Renal cortical epithelial cell (primary cell): ENCODE results near the gene SELENOI. TPM values are rescaled to one million over a fixed set of nuclear protein-coding genes. Genes with fewer than 3 reads are reported as not detected.
"Not testable (repeated sequence)": the region's sequence is repeated elsewhere in the genome, so short reads cannot be mapped to it uniquely, and the experiment has no call there.

Experiments used
- DNase-seq: peaks from one replicate; pipeline ENCODE4 v3.0.0-alpha.2; 2011; ENCODE audit warnings: low read depth
- total RNA-seq: library from RNA; depleted of rRNA; stranded (reverse); fragments of >200 nt; gene quantifications from 2 replicates; pipeline ENCODE4 v1.2.3, GENCODE V29; 2014

SELENOI gene
- total RNA-seq, 1 donor from 2014 or later: 21.4 TPM

- DNase-seq: peak; percentile 43
Observed at GRCh38 chr2:26326514-26326913, 19.4 kb upstream of the SELENOI start.

- DNase-seq: peak; percentile 51
Observed at GRCh38 chr2:26327291-26328272, 18.4 kb upstream of the SELENOI start.

GRCh38 chr2:26329083-26329482, 16.9 kb upstream of the SELENOI start:
- not testable (repeated sequence) for DNase-seq

DNA sequence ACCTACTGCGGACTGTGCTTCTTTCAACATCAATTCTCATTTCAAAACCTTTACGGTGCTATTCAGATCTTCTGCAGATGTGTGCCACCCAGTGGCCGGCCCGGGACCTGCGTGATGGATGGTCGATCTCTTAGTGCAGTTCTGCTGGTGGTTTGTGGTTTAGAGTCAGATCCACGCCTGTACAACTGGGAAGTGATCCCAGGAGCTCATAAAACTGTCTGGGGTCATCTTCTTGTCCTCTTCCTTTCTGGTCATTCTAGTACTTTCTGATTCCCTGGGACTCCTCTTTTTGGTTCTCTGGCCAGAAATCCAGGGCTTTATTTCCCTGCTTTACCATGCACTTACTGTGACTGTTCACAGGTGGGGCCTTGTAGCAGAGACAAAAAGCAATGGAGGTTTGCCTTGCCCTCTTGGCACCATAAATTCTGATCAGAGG, 15.8 kb upstream of the SELENOI start:
- DNase-seq: peak; percentile 78

DNA sequence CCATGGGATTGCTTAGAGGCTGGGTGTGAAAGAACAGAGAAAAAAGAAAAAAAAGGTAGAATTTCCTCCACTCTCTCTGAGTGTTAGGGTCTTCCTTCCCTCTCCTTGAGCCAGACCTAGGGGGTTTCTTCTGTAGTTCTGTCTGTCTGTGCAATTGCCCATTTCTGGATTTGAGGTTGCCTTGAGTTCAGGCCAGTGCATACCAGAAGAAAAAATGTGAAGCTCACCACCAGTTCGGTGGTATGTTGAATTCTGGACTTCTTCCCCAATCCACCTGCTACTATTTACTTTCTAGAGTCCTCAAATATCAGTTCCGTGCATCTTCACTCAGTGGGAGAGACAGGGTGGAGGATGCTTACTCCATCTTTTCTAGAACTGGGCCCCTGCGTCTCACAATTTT, 15.3 kb upstream of the SELENOI start:
- DNase-seq: no peak

GRCh38 chr2:26331321-26331720, 14.6 kb upstream of the SELENOI start:
- not testable (repeated sequence) for DNase-seq

DNA sequence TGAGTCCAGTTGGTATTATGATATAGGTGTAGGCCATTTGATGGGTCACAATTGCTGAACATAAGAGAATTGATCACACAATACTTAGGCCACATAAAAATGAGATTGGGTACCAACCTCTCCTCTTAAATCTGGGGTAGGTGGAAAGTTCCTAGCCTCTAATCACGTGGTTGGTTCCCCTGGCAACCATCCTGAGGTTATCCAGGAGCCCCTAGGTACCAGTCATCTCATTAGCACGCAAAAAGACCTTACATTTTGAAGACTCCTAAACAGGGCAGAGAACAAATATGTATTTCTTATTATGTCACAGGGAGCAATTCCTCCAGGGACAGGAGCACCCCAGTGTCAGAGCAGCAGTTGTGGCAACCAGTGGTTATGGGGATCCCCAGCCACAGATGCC, 12.7 kb upstream of the SELENOI start:
- DNase-seq: peak; percentile 70

- DNase-seq: no peak
Observed at GRCh38 chr2:26335231-26335630, 10.7 kb upstream of the SELENOI start.

DNA sequence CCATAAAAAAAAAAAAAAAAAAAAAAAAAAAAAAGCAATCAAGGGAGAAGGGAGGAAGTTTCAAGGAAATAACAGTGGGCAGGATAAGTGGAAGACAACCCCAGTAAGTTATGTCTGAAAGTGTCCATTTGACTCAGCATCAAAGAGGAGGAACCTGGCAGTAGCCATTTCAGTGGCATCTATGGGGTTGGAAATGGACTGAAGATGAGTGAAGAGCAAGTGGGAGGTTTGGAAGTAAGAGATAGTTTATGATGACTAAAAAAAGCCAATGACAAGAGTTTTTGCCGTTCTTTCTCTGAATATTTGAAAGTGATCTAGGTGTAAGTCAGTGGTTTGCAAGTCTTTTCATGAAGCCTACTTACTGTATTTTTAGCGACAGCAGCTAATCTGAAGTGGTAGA, 9.2 kb upstream of the SELENOI start:
- DNase-seq: no peak

DNA sequence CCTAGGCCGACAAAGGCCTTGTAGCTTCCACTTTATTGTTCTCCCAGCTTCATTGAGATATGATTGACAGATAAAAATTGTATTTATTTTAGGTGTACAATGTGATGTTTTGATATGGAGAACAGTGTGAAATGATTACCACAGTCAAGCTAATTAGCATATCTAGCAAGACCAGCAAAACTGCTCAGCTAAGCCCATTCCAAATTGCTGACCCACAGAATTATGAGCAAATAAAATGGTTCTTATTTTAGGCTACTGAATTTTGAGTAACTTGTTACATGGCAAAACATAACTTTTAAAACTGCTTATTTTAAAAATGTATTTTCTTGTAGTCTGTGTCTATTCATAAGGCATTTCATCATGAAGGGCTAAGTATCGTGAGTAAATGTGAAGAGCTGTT, 8.6 kb upstream of the SELENOI start:
- DNase-seq: no peak

DNA sequence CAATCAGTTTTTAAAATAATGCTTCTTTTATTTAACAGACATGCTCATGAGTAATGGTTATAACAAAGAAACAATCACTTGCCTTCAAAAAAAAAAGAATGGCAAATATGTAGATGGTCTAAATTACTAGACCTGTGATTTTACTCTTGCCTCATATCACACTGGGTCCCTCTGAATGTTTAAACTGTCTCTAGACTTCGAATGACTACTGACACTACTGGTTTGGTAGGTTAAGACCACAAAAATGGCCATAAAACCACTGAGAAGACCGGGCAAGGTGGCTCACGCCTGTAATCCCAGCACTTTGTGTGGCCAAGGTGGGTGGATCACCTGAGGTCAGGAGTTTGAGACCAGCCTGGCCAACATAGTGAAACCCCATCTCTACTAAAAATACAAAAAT, 5.1 kb upstream of the SELENOI start:
- DNase-seq: no peak

DNA sequence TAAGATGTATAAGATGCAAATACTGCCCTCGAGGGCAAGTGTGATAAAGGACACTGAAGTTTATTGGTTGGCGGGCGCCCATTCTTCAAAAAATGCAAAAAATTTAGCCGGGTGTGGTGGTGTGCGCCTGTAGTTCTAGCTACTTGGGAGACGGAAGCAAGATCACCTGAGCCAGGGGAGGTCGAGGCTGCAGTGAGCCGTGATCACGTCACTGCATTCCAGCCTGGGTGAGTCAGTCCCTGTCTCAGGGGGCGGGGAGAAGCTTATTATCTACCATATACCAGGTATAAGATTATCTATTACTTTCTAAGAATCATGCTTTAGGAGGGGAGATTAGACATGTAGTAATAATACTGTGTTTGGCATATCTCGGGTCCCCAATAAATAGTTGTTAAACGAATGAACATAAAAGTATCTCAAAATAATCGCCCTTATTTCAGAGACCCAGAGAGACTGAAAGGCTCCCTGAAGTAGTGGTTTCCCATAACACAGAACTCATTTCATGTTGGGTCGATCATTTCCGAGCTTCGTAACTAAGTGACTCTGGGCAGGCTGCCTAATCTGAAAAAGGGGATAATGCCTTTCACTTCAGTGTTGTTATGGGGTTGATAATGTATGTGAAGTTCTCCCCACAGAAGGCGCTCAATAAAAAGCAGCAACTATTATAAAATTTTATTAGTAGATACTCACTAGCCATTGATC, 1.2 kb upstream of the SELENOI start:
- peak; percentile 72 for DNase-seq

- no peak for DNase-seq
Observed at GRCh38 chr2:26345283-26345544, 729 bp upstream of the SELENOI start.

DNA sequence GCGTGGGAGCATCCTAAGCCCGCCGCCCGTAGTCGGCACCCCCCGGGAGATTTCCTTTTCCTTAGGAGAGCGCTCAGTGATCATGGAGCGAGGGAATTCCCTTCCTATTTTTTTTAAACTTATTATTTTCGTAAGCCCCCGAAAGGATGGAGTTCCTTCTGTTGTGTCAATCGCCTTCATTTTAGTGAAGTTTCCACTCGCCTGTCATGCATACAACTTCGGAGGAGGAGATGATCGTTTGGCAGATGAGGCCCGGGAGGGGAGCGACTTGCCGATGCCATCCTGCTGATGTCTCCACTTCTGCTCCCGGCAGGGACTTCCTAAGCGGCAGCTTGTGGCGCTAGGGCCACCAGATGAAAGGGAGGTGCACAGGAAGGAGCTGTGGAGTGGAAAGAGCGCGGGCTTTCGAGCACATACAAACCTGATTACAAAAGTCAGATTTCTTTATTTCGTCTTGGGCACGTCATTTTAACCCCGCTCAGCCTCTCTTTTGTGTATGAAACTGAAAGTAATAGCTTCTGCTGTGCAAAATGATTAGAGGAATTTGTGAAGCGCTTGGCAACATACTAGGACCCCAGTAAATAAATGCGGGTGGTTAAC, 611 bp downstream of the SELENOI start, which contains the start of gene ADGRF3:
TSS of gene ADGRF3 (minus strand) at position 336 of the 600 bp plus-strand sequence. CDS start 555 bp downstream, outside the sequence.
- DNase-seq: peak; percentile 27

DNA sequence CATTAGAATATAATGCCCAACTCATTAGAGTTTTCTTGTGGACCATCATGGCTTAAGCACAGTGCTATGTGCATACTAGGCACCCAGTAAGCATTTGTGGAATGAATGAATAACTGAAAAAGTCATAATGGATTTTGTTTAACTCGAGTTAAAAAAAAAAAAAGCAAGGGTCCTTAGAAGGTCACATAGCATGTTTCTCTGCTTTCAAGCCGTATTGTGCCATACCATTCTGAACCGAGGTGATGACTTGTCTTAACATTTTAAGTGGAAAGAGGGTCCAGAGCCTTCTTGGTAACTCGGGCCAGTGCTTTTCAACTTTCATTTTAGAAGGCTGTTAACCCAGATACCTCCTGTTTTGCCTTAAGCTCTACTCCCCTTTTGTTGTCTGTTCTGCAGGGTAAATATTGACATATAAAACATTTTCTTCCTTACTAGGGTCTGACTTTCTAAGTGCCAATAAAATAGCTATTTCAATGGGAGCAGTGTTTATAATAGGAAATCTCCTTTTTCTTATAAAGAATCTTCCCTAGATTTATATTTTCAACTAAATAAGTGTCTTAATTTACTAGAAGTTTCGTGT, 1.4 kb downstream of the SELENOI start:
- DNase-seq: peak; percentile 45

GRCh38 chr2:26349690-26350089, 3.7 kb downstream of the SELENOI start:
- DNase-seq: no peak

DNA sequence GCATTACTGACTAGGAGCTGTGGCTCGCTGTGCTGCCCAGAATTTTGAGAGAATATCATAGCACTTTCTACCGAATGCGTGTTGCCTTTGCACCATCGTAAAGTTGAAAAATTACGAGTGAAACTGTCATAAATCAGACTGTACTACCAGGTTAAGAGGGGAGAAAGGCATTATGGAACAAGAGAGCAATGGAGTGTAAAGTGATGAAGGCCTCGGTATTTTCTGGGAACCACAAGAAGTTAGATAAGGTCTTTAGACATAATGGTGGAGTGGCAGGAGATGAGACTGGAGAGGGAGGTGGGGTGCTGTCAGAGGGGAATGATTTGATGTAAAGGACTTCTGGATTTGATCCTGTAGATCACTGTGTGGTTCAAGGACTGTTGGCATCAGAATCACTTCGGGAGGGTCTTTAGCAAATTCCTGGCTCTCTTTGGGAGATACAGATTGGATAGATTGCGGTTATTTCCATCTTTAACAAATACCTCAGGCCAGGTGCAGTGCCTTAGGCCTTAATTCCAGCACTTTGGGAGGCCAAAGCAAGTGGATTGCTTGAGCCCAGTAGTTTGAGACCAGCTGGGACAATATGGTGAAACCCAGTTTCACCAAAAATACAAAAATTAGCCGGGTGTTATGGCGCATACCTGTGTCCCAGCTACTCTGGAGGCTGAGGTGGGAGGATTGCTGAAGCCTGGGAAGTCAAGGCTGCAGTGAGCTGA, 5.6 kb downstream of the SELENOI start:
- no peak for DNase-seq

GRCh38 chr2:26352892-26353291, 6.9 kb downstream of the SELENOI start:
- DNase-seq: peak; percentile 71

- DNase-seq: not testable (repeated sequence)
Observed at GRCh38 chr2:26354469-26354868, 8.5 kb downstream of the SELENOI start.

- peak; percentile 98 for DNase-seq
Observed at GRCh38 chr2:26355038-26355995, 9.4 kb downstream of the SELENOI start.
